Hepatocyte (in vitro differentiated cells): ENCODE measurements around the gene MAST2. TPM values are rescaled to one million over a fixed set of nuclear protein-coding genes. Genes with fewer than 3 reads are reported as not detected.
A peak's percentile ranks its signal among the peaks of the same experiment; 100 is the strongest.

Experiments
- DNase-seq: peaks from one replicate; pipeline ENCODE4 v3.0.0-alpha.2; 2016; ENCODE audit warnings: low spot score
- H2AFZ ChIP-seq: fragments of 200-600 bp; sonication (generic); 2 replicates; pipeline ENCODE4 v1.6.0; 2016; ENCODE audit warnings: antibody characterized with exemption, mild to moderate bottlenecking
- H3K27ac ChIP-seq: fragments of 200-600 bp; sonication (generic); 2 replicates; pipeline ENCODE4 v1.5.1; 2016; ENCODE audit warnings: mild to moderate bottlenecking
- H3K27me3 ChIP-seq: fragments of 200-600 bp; sonication (generic); 2 replicates; pipeline ENCODE4 v1.6.1; 2016
- H3K36me3 ChIP-seq: fragments of 200-600 bp; sonication (generic); replicated peaks from 2 replicates; pipeline ENCODE4 v1.5.1; 2016; ENCODE audit warnings: low read depth; ENCODE audit not compliant: insufficient read depth
- H3K4me1 ChIP-seq: fragments of 200-600 bp; sonication (generic); 2 replicates; pipeline ENCODE4 v1.5.1; 2016; ENCODE audit warnings: mild to moderate bottlenecking, moderate library complexity; ENCODE audit not compliant: insufficient read depth
- H3K4me2 ChIP-seq: fragments of 200-600 bp; sonication (generic); 2 replicates; pipeline ENCODE4 v1.6.0; 2016
- H3K4me3 ChIP-seq: fragments of 200-600 bp; sonication (generic); 2 replicates; pipeline ENCODE4 v1.5.1; 2016; ENCODE audit warnings: mild to moderate bottlenecking
- H3K79me2 ChIP-seq: fragments of 200-600 bp; sonication (generic); 2 replicates; pipeline ENCODE4 v1.6.0; 2017; ENCODE audit warnings: mild to moderate bottlenecking
- H3K9me2 ChIP-seq: fragments of 200-600 bp; sonication (generic); replicated peaks from 2 replicates; pipeline ENCODE4 v1.6.0; 2017; ENCODE audit warnings: mild to moderate bottlenecking; ENCODE audit not compliant: insufficient read depth
- H3K9me3 ChIP-seq: fragments of 200-600 bp; sonication (generic); 2 replicates; pipeline ENCODE4 v1.5.1; 2016; ENCODE audit warnings: low read depth, mild to moderate bottlenecking
- H4K20me1 ChIP-seq: fragments of 200-600 bp; sonication (generic); 2 replicates; pipeline ENCODE4 v1.6.0; 2016; ENCODE audit warnings: mild to moderate bottlenecking; ENCODE audit not compliant: insufficient read depth, poor library complexity, severe bottlenecking
- EZH2 ChIP-seq: fragments of 200-600 bp; sonication (generic); IDR thresholded peaks from 2 replicates; pipeline ENCODE4 v1.6.1; 2016; ENCODE audit warnings: antibody characterized with exemption, mild to moderate bottlenecking, borderline replicate concordance
- EZH2phosphoT487 ChIP-seq: fragments of 200-600 bp; sonication (generic); IDR thresholded peaks from one replicate; pipeline ENCODE4 v1.6.1; 2018; ENCODE audit warnings: antibody characterized with exemption, mild to moderate bottlenecking, low read depth, moderate library complexity; ENCODE audit not compliant: unreplicated experiment, severe bottlenecking
- WGBS: methylation state at CpG from one replicate; pipeline ENCODE4 v1.1.6; 2016; ENCODE audit warnings: low lambda C conversion rate; ENCODE audit errors: missing lambda C conversion rate; 5-methylcytosine and 5-hydroxymethylcytosine counted together
- polyA plus RNA-seq: library from polyadenylated mRNA; unstranded; fragments of >200 nt; fragmentation: Nextera tagmentation; extraction: Ambion mirVana; gene quantifications from 2 replicates; pipeline ENCODE4 v1.2.1, GENCODE V29; 2016
- total RNA-seq: library from RNA; depleted of rRNA; stranded (reverse); fragments of >200 nt; gene quantifications from 2 replicates; pipeline ENCODE4 v1.2.3, GENCODE V29; 2014
- TF ChIP-seq, protein P1 (sequence below): fragments of 200-600 bp; sonication (generic); IDR thresholded peaks from 2 replicates; pipeline ENCODE4 v1.5.1; 2016; ENCODE audit warnings: antibody characterized with exemption, mild to moderate bottlenecking; ENCODE audit not compliant: poor library complexity

MAST2 gene
- total and polyA plus RNA-seq, 2 experiments from 2014 or later = 25.8 to 33.5 TPM

DNA sequence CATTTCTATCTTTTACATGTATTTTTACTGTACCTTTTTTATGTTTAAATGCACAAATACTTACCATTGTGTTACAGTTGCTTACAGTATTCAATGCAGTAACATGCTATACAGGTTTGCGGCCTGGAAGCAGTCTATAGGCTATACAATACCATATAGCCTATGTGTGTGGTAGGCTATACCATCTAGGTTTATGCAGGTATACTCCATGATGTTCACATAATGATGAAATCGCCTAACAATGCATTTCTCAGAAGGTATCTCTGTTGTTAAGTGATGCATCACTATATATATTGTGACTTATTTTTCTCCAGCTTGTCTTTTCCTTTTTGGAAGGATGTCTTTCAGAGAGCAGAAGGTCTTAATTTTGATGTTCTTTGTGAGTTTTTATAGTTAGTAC is 103.5 kb downstream of the MAST2 start:
- Histone ChIP-seq H3K79me2 (peaks cover 22% of the 10 kb centered on the region), H3K4me1 (no peaks in the 10 kb centered on the region), H3K9me3 (no peaks in the 10 kb centered on the region), H3K27ac (no peak overlapping the region), H3K27me3 (no peaks in the 10 kb centered on the region), H3K36me3 (no peaks in the 10 kb centered on the region), H3K9me2 (no peaks in the 10 kb centered on the region), H4K20me1 (no peaks in the 10 kb centered on the region), H3K4me3 (no peak overlapping the region), H2AFZ (no peak overlapping the region), H3K4me2 (no peak overlapping the region)
- TF ChIP-seq, protein P1, sequence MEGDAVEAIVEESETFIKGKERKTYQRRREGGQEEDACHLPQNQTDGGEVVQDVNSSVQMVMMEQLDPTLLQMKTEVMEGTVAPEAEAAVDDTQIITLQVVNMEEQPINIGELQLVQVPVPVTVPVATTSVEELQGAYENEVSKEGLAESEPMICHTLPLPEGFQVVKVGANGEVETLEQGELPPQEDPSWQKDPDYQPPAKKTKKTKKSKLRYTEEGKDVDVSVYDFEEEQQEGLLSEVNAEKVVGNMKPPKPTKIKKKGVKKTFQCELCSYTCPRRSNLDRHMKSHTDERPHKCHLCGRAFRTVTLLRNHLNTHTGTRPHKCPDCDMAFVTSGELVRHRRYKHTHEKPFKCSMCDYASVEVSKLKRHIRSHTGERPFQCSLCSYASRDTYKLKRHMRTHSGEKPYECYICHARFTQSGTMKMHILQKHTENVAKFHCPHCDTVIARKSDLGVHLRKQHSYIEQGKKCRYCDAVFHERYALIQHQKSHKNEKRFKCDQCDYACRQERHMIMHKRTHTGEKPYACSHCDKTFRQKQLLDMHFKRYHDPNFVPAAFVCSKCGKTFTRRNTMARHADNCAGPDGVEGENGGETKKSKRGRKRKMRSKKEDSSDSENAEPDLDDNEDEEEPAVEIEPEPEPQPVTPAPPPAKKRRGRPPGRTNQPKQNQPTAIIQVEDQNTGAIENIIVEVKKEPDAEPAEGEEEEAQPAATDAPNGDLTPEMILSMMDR = no peak
- TF ChIP-seq EZH2phosphoT487 = no peak
- TF ChIP-seq EZH2 = no peak
- DNase-seq = no peak
- WGBS = 99% methylated on average over 2 of the region's 2 CpGs

DNA sequence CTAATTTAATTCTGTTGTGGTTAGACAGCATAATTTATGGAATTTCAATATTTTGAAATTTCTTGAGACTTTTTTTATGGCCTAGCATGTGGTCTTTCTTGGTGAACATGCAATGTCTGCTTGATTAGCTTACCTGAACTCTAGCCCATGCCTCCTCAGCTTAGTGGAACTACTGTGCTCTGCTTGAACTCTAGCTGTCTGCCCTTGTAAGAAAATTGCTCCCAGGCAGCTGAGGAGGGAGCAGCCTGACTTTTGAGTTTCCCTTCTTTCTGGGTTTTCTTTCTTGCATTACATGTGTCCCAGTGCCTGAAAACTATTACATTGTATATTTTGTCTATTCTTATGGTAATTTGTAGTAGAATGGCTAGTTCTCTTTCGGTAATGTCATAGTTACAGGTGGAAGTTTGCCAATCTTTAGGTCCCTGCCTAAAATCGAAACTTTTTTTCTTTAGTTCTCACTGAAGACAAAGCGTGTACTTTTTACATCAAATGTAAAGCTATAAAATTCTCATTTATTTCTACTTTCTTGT is 105.3 kb downstream of the MAST2 start:
- H3K9me2 ChIP-seq = no peaks in the 10 kb centered on the region
- DNase-seq = no peak
- H3K4me2 ChIP-seq = no peak overlapping the region
- no peaks in the 10 kb centered on the region for H3K9me3 ChIP-seq
- 93% methylated on average over 3 of the region's 3 CpGs for WGBS
- H3K4me3 ChIP-seq = no peak overlapping the region
- H2AFZ ChIP-seq = no peak overlapping the region
- H3K79me2 ChIP-seq = peaks cover 12% of the 10 kb centered on the region
- H3K36me3 ChIP-seq = no peaks in the 10 kb centered on the region
- TF ChIP-seq EZH2phosphoT487 (no peak), EZH2 (no peak)
- TF ChIP-seq, protein P1 = no peak
- no peaks in the 10 kb centered on the region for H4K20me1 ChIP-seq
- H3K4me1 ChIP-seq = peaks cover 7% of the 10 kb centered on the region
- H3K27me3 ChIP-seq = no peaks in the 10 kb centered on the region
- no peak overlapping the region for H3K27ac ChIP-seq

DNA sequence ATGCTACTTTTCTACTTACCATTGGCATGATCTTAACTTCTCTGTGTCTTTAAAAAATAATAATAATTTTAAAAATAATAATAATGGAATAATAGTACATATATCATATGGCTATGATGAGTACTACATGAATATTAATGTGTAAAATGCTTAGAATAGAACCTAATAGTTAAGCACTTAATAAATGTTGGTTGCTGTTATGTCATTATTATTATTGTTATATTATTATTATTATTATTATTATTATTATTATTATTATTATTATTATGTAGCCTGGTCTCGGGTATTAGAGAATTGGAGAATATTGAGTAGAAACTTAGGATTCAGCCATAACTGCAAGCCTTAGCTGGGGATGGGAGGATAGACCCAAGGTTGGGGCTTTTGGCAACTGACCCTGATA is 108.2 kb downstream of the MAST2 start:
- peaks cover 16% of the 10 kb centered on the region for H3K4me1 ChIP-seq
- no peaks in the 10 kb centered on the region for H4K20me1 ChIP-seq
- no peaks in the 10 kb centered on the region for H3K9me2 ChIP-seq
- H3K36me3 ChIP-seq = no peaks in the 10 kb centered on the region
- no peaks in the 10 kb centered on the region for H3K9me3 ChIP-seq
- H3K27me3 ChIP-seq = no peaks in the 10 kb centered on the region
- no peak overlapping the region for H2AFZ ChIP-seq
- DNase-seq = no peak
- no peak overlapping the region for H3K4me2 ChIP-seq
- H3K4me3 ChIP-seq = no peak overlapping the region
- TF ChIP-seq, protein P1 = no peak
- TF ChIP-seq EZH2 = no peak
- no peak for TF ChIP-seq EZH2phosphoT487
- 93% methylated on average over 1 of the region's 1 CpG for WGBS
- peaks cover 6% of the 10 kb centered on the region for H3K79me2 ChIP-seq
- H3K27ac ChIP-seq = no peak overlapping the region

DNA sequence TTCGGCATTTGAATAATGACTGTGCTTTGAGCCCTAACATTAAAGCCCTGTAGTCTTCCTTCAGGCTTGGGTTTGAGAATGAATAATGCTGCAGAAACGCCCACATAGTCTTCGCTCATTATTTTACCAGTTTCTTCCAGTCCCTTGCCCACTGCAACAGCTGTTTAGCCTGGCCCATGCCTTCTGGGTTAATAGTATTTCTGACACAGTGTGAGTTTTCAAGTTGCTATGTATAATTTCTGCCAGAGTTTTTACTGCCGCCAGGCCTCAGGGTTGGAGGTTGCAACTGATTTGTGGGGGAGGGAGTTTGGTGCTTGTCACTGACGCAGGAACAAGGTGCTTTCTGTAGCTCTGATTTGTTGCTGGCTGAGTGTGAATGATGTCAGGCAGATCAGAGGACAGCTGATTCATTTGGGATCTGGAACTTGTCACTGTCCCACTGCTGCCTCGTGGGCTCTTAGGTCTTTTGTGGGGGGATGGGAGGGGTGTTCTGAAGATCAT is 109.8 kb downstream of the MAST2 start:
- no peak overlapping the region for H2AFZ ChIP-seq
- 46% methylated on average over 6 of the region's 6 CpGs for WGBS
- peak overlapping the region; percentile 55 for H3K4me2 ChIP-seq

More for the DNA sequence above, 109.8 kb downstream of the MAST2 start:
- Histone ChIP-seq H3K9me2 (no peaks in the 10 kb centered on the region), H3K79me2 (peaks cover 6% of the 10 kb centered on the region), H3K27me3 (no peaks in the 10 kb centered on the region), H3K4me3 (no peak overlapping the region), H3K4me1 (peaks cover 16% of the 10 kb centered on the region), H4K20me1 (no peaks in the 10 kb centered on the region), H3K36me3 (no peaks in the 10 kb centered on the region), H3K9me3 (no peaks in the 10 kb centered on the region), H3K27ac (peak overlapping the region; percentile 78)
- DNase-seq = peak; percentile 79
- no peak for TF ChIP-seq EZH2
- no peak for TF ChIP-seq EZH2phosphoT487
- TF ChIP-seq, protein P1 = no peak
